ENCODE measurements around the gene KIF18B.

- TF ChIP-seq ZNF423 (CRISPR knock-in tag; IDR thresholded peaks at IDR 0.05) (no peak), ZNF396 (CRISPR knock-in tag; IDR thresholded peaks at IDR 0.05; ENCODE audit: borderline replicate concordance) (no peak), CTCF (IDR thresholded peaks at IDR 0.05) (no peak), AR (CRISPR knock-in tag; IDR thresholded peaks at IDR 0.05) (no peak)
These were observed 5.1 kb downstream of the KIF18B start for GRCh38 chr17:44942456-44942855.
